Endothelial cell of umbilical vein (primary cell): ENCODE measurements around the gene TMEM154. TPM values are rescaled to one million over a fixed set of nuclear protein-coding genes. Genes with fewer than 3 reads are reported as not detected.

Experiments used
- BruUV-seq: library from RNA; stranded (reverse); fragments of 400-500 nt; replicated peaks from 2 replicates; lab custom pipeline; 2021; lab: Mats Ljungman, UMichigan
- CTCF ChIA-PET: fragments of 300-600, 350-600 bp; sonication (Branson Sonifier 250); formaldehyde crosslinking; loops from one replicate; lab custom pipeline; 2021; ENCODE audit warnings: antibody characterized with exemption, inconsistent platforms; lab: Charles Lee
- POLR2A ChIA-PET: fragments of 300-600, 350-600 bp; sonication (Branson Sonifier 250); formaldehyde crosslinking; loops from one replicate; lab custom pipeline; 2021; ENCODE audit warnings: antibody characterized with exemption, inconsistent platforms; lab: Charles Lee
- DNase-seq: peaks from one replicate; pipeline ENCODE4 v3.0.0-alpha.2; 2011; ENCODE audit warnings: low read depth, low spot score
- FAIRE-seq: peaks from 2 replicates; lab custom pipeline; 2011; peaks lifted over from hg19 to GRCh38; lab: Jason Lieb, UNC
- H2AFZ ChIP-seq: 2 replicates; pipeline ENCODE4 v1.6.0; 2012; ENCODE audit warnings: low read depth, low read length, control low read depth, inconsistent platforms
- H3K27ac ChIP-seq: 2 replicates; pipeline ENCODE4 v1.5.1; 2011; ENCODE audit warnings: low read depth, mild to moderate bottlenecking, control low read depth, low read length, moderate library complexity; ENCODE audit not compliant: insufficient read depth
- H3K27me3 ChIP-seq, 2 experiments: 2 replicates each; pipeline versions ENCODE4 v1.6.0 to v1.6.1; 2011; ENCODE audit warnings: low read length in 2 of 2, mixed read lengths in 1 of 2; ENCODE audit not compliant: control insufficient read depth in 2 of 2, insufficient read depth in 2 of 2
- H3K36me3 ChIP-seq, 2 experiments: 2 replicates in 1 of 2; 3 replicates in 1 of 2; pipeline ENCODE4 v1.5.1; 2011; ENCODE audit warnings: low read length in 2 of 2, mild to moderate bottlenecking in 1 of 2, moderate library complexity in 1 of 2; ENCODE audit not compliant: control insufficient read depth in 2 of 2, insufficient read depth in 2 of 2; ENCODE audit errors: extremely low read depth in 1 of 2
- H3K4me1 ChIP-seq: 3 replicates; pipeline ENCODE4 v1.5.1; 2011; ENCODE audit warnings: mild to moderate bottlenecking, low read length; ENCODE audit not compliant: control insufficient read depth, insufficient read depth; ENCODE audit errors: extremely low read depth
- H3K4me2 ChIP-seq: 2 replicates; pipeline ENCODE4 v1.6.1; 2011; ENCODE audit warnings: low read length, control low read depth, mixed read lengths; ENCODE audit not compliant: insufficient read depth
- H3K4me3 ChIP-seq, 3 experiments: fragments of 200-600 bp in 1 of 3; sonication (generic), shearing (Covaris generic) in 1 of 3; replicated peaks in 1 of 3; 2 replicates each; pipeline ENCODE4 v1.5.1; 2011 to 2016; ENCODE audit warnings: control low read depth in 3 of 3, low read length in 3 of 3, mild to moderate bottlenecking in 2 of 3, inconsistent platforms in 1 of 3, low read depth in 1 of 3, moderate library complexity in 1 of 3; ENCODE audit not compliant: insufficient read depth in 1 of 3
- H3K79me2 ChIP-seq: 2 replicates; pipeline ENCODE4 v1.6.0; 2012; ENCODE audit warnings: low read length, inconsistent platforms; ENCODE audit not compliant: control insufficient read depth, insufficient read depth
- H3K9ac ChIP-seq: replicated peaks from 2 replicates; pipeline ENCODE3; 2011; ENCODE audit warnings: low read length, control low read depth; ENCODE audit not compliant: insufficient read depth; ENCODE audit errors: extremely low read depth
- H3K9me1 ChIP-seq: replicated peaks from 3 replicates; pipeline ENCODE4 v1.6.0; 2011; ENCODE audit warnings: mild to moderate bottlenecking, low read length; ENCODE audit not compliant: control insufficient read depth, insufficient read depth; ENCODE audit errors: extremely low read depth
- H3K9me3 ChIP-seq: replicated peaks from 2 replicates; pipeline ENCODE4 v1.5.1; 2012; ENCODE audit warnings: low read length, inconsistent platforms; ENCODE audit not compliant: control insufficient read depth, insufficient read depth
- H4K20me1 ChIP-seq: replicated peaks from 2 replicates; pipeline ENCODE3; 2011; ENCODE audit warnings: mild to moderate bottlenecking, low read length; ENCODE audit not compliant: control insufficient read depth, insufficient read depth; ENCODE audit errors: extremely low read depth
- CTCF ChIP-seq, 2 donors: IDR thresholded peaks; 1 replicate in 1 of 2; 2 replicates in 1 of 2; pipeline ENCODE4 v1.5.1; 2011; ENCODE audit warnings: low read length in 2 of 2, mild to moderate bottlenecking in 2 of 2, moderate library complexity in 2 of 2, control low read depth in 1 of 2, inconsistent platforms in 1 of 2, low read depth in 1 of 2; ENCODE audit not compliant: insufficient read depth in 1 of 2; ENCODE audit errors: extremely low read depth in 1 of 2
- GATA2 ChIP-seq: IDR thresholded peaks from 2 replicates; pipeline ENCODE4 v1.7.0; 2011; ENCODE audit warnings: low read depth, mild to moderate bottlenecking, moderate library complexity, mixed read lengths, low read length; ENCODE audit not compliant: insufficient read length, insufficient read depth
- JUN ChIP-seq: IDR thresholded peaks from 2 replicates; pipeline ENCODE4 v1.6.1; 2011; ENCODE audit warnings: borderline replicate concordance, low read depth; ENCODE audit not compliant: insufficient read length, insufficient read depth
- MAX ChIP-seq: IDR thresholded peaks from 2 replicates; pipeline ENCODE4 v1.6.1; 2011; ENCODE audit not compliant: insufficient read depth, insufficient read length
- MYC ChIP-seq: IDR thresholded peaks from one replicate; pipeline ENCODE4 v1.6.1; 2011; ENCODE audit warnings: mild to moderate bottlenecking, low read depth, low read length
- POLR2A ChIP-seq: IDR thresholded peaks from 2 replicates; pipeline ENCODE4 v1.6.1; 2012; ENCODE audit warnings: low read depth, mild to moderate bottlenecking, control low read depth, low read length
- dilution Hi-C: fragments of 300-500 bp; cut with MboI; formaldehyde crosslinking; loops from one replicate; pipeline ENCODE4 v1.15.0; 2019; ENCODE audit warnings: low sequenced_read_pairs; ENCODE audit not compliant: extremely low pct_ligation_motif_present
- intact Hi-C: fragments of 100-400 bp; cut with micrococcal nuclease; formaldehyde crosslinking; loops from one replicate; pipeline ENCODE4 v1.10.0; 2022
- polyA plus RNA-seq, 4 experiments: library from polyadenylated mRNA; depleted of rRNA in 3 of 4; stranded (reverse) in 3 of 4; unstranded in 1 of 4; fragments of >200 nt; gene quantifications; 2 replicates each; pipeline versions ENCODE4 v1.2.1 to v1.2.3, GENCODE V29; 2011 to 2012; ENCODE audit warnings: missing spikeins in 1 of 4
- total RNA-seq: library from RNA; stranded (reverse); gene quantifications from 2 replicates; pipeline ENCODE4 v1.2.3, GENCODE V29; 2021

Gene TMEM154
- total and polyA plus RNA-seq, 2 donors (not counting 3 experiments of a cell fraction or from before 2014, with no cell fraction given): 5.4 to 50.0 TPM

- Histone ChIP-seq H2AFZ (no peak overlapping the region), H3K9me3 (no peaks in the 10 kb centered on the region), H3K79me2 (no peaks in the 10 kb centered on the region), H3K27me3 (peaks cover 3 to 25% of the 10 kb centered on the region in 2 experiments), H3K4me2 (no peak overlapping the region), H3K4me3 (no peak overlapping the region), H3K4me1 (no peaks in the 10 kb centered on the region), H3K9ac (no peak overlapping the region), H3K9me1 (no peaks in the 10 kb centered on the region), H3K36me3 (no peaks in the 10 kb centered on the region), H3K27ac (no peak overlapping the region), H4K20me1 (no peaks in the 10 kb centered on the region)
- ChIA-PET CTCF (interaction anchor here (1.2 to 1.4 kb wide), 3 partner anchors 113 to 160 kb away, joined by 3 to 10 read pairs (median 5); no protein-coding TSS in a partner anchor), POLR2A (no interaction called here)
- intact Hi-C loops: no loop called here
- TF ChIP-seq MAX (no peak), GATA2 (no peak), JUN (no peak), MYC (no peak), POLR2A (no peak), CTCF (IDR thresholded peaks at IDR 0.05; ENCODE audit: extremely low read depth in 1 of 2, insufficient read depth in 1 of 2, low read depth in 1 of 2, low read length in 2 of 2) (no peak)
- BruUV-seq: no TSS peak
- no peak for DNase-seq
- no peak for FAIRE-seq
- dilution Hi-C loops: no loop called here
Observed at GRCh38 chr4:152613841-152614721, 65.7 kb downstream of the TMEM154 start.
